HG02970 (cell line): ENCODE results near the gene THRA.

Experiments used
- ATAC-seq: cut with Tn5 transposase; IDR thresholded peaks from one replicate; pipeline ENCODE4 v1.9.1; 2021; ENCODE audit warnings: mild to moderate bottlenecking, moderate library complexity, moderate number of reproducible peaks; ENCODE audit not compliant: unreplicated experiment, low FRiP score

Gene THRA

GRCh38 chr17:40075942-40076498 lies 13.3 kb downstream of the THRA start:
- no peak for ATAC-seq

GRCh38 chr17:40076591-40076990 lies 13.8 kb downstream of the THRA start:
- no peak for ATAC-seq

GRCh38 chr17:40079545-40079944 lies 16.8 kb downstream of the THRA start:
- ATAC-seq = no peak

- no peak for ATAC-seq
Observed at GRCh38 chr17:40084477-40084876, 21.7 kb downstream of the THRA start.

- ATAC-seq = no peak
Observed at GRCh38 chr17:40086150-40087044, 23.6 kb downstream of the THRA start.

- ATAC-seq = no peak
Observed at GRCh38 chr17:40087049-40087794, 24.5 kb downstream of the THRA start.

- ATAC-seq = no peak
Observed at GRCh38 chr17:40087903-40088718, 25.3 kb downstream of the THRA start.

- no peak for ATAC-seq
Observed at GRCh38 chr17:40089077-40089895, 26.5 kb downstream of the THRA start.

GRCh38 chr17:40090237-40091119 lies 27.7 kb downstream of the THRA start:
- ATAC-seq = no peak

GRCh38 chr17:40091691-40092397 lies 29.1 kb downstream of the THRA start:
- no peak for ATAC-seq

GRCh38 chr17:40092581-40092980 lies 29.8 kb downstream of the THRA start:
- no peak for ATAC-seq

GRCh38 chr17:40093005-40093579 lies 30.3 kb downstream of the THRA start:
- ATAC-seq = no peak

- ATAC-seq = no peak
Observed at GRCh38 chr17:40093580-40094201, 30.9 kb downstream of the THRA start.

- ATAC-seq = no peak
Observed at GRCh38 chr17:40094874-40095273, 32.1 kb downstream of the THRA start.

- ATAC-seq = no peak
Observed at GRCh38 chr17:40095351-40095943, 32.7 kb downstream of the THRA start.

- peak; percentile 49 for ATAC-seq
Observed at GRCh38 chr17:40095944-40096791, 33.4 kb downstream of the THRA start.
